OCI-LY1 (cell line): Measurements from ENCODE around the gene PTPRM.

Source experiments
- EZH2 ChIP-seq: fragments of 200-600 bp; sonication (generic), shearing (Covaris generic); IDR thresholded peaks from 2 replicates; pipeline ENCODE4 v1.8.0; 2017; ENCODE audit warnings: borderline replicate concordance, mixed run types, mild to moderate bottlenecking, antibody characterized with exemption, low read length, moderate library complexity, mixed read lengths
- TF ChIP-seq, protein P1 (sequence below): fragments of 200-600 bp; sonication (generic), shearing (Covaris generic); IDR thresholded peaks from 2 replicates; pipeline ENCODE4 v1.5.1; 2017; ENCODE audit warnings: mild to moderate bottlenecking, antibody characterized with exemption, low read length, moderate library complexity, mixed read lengths

DNA sequence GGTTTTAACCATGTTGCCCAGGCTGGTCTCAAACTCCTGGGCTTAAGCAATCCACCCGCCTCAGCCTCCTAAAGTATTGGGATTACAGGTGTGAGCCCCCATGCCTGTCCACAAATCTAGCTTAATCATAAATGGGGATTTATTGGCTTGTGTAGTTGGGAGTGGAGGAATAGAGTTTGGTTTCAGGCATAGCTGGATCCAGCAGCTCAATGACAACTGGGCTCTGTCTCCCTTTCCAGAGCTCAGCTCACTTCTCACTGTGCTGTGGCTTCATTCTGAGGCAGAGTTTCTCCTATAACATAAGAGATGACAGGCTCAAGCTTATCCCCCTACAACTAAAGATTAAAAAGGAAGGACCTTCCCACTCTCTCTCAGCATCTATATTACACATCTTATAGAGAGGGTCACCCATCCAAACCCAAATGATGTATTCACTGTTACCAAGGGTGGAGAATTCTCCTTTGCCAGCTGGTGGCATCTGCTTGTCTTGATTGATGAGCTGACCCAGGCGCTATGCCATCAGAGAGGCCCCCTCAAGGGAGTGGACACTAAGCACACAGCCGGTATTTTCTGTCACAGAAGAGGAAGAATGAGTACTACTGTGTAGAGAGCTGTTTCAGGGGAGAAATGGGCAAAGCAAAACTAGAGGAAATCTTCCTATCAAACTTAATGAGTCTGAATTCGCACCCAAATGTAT lies 280.4 kb downstream of the PTPRM start:
- TF ChIP-seq, protein P1, sequence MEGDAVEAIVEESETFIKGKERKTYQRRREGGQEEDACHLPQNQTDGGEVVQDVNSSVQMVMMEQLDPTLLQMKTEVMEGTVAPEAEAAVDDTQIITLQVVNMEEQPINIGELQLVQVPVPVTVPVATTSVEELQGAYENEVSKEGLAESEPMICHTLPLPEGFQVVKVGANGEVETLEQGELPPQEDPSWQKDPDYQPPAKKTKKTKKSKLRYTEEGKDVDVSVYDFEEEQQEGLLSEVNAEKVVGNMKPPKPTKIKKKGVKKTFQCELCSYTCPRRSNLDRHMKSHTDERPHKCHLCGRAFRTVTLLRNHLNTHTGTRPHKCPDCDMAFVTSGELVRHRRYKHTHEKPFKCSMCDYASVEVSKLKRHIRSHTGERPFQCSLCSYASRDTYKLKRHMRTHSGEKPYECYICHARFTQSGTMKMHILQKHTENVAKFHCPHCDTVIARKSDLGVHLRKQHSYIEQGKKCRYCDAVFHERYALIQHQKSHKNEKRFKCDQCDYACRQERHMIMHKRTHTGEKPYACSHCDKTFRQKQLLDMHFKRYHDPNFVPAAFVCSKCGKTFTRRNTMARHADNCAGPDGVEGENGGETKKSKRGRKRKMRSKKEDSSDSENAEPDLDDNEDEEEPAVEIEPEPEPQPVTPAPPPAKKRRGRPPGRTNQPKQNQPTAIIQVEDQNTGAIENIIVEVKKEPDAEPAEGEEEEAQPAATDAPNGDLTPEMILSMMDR, result no peak
- no peak for TF ChIP-seq EZH2
